Measurements from ENCODE around the gene HEXD.
"Not testable (repeated sequence)": the region's sequence is repeated elsewhere in the genome, so short reads cannot be mapped to it uniquely, and the experiment has no call there.

HEXD gene

DNA sequence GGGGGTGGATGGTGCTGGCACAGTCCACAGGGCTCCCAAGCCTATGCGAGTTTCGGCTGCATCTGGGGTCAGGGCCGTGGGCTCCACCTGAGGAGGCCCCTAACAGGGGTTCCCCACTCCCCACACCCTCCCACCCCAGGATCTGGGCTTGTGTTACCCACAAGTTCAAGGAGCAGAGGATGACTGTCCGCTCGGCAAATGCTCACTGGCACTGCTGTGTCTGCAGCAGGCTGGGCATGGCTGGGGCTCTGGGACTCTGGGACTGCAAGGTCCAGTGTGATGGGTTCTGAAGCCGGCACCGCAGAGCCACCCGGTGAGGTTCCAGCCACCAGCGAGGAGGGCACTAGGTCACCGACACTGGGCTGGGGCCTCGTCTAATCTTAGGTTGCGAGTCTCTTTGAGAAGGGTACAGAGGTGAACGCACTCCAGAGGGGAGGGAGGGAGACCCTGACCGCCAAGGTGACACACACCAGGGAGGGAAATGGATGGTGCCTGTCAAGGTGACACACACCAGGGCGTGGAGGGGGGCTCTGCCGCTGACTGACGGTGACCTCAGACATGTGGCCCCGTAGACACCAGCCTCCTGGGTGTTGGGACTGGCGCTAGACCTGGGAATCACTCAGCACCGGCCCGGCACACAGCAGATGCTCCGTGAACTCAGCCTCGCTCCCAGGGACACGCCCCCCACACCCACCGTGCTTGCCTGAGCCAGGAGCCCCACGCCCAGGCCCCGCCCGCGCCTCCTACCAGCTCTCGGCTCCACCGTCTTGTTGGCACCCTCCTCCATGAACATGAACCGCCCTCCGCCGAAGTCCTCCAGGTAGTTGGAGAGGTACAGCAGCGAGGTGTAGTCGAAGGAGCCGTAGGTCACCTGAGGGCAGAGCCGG, 20.5 kb upstream of the HEXD start:
- DNase-seq = no peak

DNA sequence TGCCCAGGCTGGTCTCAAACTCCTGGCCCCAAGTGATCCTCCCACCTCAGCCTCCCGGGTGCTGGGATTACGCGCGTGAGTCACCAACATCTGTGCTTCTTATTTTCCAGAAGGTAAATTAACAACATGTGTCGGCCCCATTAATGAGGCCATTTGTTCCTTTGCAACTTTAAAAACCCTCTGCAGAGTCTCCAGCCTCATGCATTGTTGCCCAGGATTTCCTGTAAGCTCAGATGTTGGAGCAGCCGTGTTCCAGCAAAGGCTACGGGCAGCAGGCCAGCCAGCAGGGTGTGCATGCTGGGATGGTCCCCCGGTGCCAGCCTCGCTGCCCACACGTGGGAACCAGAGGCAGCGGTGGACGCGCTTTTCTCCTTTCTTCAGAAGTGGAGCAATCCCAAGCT, 19.1 kb upstream of the HEXD start:
- no peak for DNase-seq

DNA sequence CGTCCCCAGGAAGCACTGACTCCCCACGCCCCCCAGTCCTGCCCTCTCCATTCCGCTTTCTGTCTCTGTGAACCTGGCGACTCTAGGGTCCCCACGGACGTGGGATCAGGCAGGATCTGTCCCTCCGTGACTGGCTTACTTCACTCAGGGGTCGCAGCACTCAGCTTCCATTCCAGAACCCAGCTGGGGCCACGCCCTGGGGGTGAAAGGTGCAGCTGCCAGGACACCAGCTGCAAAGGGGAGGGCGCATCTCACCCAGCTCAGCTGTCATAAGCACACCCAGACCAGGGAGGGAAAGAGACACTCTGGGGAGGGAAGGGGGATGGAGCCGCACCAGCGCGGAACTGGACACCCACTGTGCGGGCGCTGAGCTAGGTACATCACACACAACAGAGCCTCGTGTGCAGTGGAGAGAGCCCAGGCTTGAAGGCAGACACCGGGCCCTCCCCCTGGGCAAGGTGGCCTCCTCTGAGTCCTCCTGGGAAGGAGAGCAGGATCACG, 18.5 kb upstream of the HEXD start:
- DNase-seq = no peak

DNA sequence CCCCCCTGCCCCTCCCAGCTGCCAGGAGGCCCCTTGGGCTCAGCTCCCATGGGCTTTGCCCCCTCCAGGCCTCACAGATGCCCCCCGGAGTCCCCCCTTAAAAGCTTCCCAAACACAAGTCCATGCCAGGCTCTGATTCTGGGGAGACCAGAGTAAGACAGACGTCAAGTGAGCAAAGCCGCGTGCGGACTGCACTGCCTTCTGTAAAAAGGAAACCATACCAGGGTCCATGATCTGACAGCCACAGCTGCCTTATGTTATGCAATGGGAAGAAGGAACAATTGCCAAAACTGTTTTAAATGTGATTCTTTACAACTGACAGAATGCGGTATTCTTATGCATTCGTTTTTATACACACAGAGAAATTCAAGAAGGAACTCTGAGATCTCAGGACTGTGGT, 17.9 kb upstream of the HEXD start:
- no peak for DNase-seq

DNA sequence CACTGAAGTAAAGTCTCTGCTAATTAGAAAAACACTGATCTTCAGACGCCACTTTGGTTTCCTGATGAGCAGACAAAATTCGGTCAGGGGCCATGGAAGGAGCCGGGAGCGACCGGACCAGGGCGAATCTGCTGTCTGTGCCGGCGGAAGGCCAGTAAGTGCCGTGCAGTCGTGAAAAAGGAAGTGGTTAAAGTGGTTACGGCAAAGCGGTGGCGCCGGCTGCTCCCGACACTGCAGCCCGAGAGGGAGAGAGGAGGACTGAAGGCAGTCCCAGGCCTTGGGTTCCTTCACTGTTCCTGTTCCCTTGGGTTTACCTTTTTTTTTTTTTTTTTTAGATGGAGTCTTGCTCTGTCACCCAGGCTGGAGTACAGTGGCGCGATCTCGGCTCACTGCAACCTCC, 17.3 kb upstream of the HEXD start:
- peak; percentile 27 for DNase-seq

DNA sequence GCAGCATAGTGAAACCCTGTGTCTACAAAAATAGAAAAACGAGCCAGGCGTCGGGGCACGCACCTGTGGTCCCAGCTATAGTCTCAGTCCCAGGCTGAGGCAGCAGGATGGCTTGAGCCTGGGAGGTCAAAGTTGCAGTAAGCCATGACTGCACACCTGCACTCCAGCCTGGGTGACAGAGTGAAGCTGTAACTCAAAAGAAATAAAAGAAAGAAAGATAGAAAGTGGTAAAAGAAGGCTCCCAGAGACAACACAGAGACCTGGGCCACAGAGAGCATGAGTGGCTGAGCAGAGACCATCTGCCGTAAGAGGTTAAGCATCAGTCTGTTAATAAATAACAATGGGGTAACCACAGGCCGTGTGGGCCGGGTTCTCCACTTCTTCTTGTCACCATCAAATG, 15.3 kb upstream of the HEXD start:
- DNase-seq = no peak

DNA sequence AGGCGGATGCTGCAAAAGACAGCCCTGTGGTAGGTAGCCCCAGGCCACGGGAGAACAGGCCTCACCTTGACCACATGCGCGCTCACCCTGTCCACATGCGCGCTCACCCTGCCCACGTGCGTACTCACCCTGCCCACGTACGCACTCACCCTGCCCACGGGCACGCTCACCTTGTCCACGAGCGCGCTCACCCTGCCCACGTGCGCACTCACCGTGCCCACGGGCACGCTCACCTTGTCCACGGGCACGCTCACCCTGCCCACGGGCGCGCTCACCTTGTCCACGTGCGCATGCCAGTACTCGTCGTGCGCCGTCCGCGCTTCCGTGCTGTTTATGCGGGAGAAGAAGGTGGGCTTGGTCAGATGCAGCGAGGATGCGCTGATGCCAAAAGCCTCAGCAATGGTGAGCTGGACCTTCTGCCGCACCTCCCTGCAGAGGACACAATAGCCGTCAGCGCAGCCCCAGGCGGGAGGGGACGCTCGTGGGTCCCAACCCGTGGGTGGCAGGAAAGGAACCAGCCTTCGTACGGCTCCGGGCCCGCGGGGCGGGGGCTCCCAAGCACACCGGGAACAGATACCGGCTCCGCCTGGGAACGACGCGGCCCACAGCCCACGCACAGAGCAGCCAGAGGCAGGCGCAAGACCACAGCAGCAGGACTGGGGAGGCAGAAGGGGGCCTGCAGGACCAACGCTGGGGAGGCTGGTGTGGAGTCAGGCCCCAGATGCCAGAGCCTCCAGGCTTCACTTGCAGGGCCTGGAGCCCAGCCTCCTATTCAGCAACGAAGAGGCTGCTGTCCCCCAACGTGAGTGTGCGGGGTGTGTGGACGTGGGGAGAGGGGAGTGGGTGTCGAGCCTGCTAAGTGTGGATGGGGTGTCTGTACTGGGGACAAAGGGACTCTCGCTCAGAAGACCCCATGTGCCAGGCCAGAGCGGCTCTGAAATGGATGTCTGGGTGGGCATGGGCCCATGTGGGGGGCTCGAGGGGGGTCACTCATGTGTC, 14.2 kb upstream of the HEXD start:
- no peak for DNase-seq

DNA sequence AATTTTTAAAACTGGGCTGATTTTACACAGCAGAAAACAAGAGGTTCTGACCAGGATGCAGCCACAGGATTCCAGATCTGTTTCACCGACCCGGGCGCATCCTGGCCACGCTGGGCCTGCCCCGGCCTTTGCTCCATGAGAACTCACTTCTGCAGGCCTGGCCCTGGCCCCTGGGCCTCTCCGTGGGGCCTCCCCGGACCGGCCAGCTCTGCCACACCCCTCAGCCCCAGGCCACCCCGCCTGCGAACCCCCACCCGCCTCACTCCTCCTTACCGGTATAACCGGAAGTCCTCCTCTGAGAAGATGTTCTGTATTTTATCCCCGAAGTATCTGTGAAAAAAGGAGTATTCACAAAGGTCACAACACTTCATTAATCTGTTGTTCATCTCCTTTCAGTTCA, 13.1 kb upstream of the HEXD start:
- no peak for DNase-seq

DNA sequence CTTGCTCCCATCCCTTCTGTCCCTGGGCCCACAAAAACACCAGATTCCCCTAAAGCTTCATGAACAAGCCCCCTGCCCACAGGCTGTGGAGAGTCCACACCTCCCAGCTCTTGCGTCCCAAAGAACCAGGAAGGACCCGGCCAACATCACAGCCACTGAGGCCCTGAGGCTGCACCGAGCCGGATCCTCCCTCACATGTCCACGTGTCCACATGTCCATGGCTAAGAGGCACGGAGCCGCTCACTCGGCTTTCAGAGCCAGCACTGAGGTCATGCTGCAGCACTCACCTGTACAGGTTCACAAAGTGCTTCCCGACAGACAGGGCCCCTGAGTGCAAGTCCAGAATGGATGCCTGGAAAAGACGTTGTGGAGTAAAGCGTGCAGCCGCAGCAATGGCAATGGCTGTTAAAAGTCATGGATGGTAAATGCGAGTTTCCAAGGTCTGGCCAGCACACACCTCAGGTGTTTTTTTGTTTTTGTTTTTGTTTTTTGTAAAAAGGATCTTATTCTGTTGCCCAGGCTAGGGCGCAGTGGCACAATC, 11.9 kb upstream of the HEXD start:
- no peak for DNase-seq

DNA sequence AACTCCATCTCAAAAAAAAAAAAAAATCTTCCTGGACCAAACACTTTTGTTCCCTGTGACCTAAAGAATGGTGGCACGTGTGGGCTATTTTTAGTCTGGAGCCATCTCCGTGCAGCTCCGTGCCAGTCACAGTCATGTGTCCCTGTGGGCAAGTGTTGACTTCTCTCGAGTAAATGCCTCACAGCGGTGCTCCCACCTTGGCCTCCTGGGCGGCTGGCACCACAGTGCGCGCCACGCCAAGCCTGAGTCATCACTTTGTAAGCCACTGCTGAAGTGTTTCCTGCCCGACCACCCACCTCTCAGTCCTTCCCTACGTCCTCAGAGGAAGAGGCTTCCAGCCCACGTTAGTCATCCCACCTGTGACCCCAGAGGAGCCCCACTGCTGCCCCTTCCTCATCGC, 10.9 kb upstream of the HEXD start:
- no peak for DNase-seq

DNA sequence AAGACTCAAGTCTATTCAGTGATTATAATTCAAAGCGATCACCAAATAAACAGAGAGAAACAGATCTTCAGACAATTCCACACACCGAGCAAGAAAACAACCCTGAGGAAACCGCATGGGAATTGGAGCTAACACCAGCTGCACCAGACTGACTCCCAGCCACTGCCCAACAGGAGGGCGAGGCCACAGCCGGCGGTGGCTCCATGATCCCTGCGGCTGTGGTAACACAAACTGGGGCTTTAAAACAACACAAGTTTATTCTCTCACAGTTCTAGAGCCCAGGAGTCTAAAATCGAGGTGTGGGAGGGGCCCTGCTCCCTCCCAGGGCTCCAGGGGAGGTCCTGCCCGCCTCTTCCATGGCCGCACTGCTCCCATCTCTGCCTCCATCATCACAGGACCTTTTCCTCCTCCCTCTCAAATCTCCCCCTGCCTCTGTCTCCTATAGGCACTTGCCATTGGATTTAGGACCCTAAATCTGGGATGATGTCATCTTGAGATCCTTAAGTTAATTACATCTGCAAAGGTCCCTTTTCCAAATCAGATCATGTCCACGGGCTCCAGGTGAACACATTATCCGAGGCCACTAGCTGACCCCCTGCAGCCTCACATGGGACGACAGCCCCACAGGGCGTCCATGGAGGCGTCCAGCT, 9.7 kb upstream of the HEXD start:
- DNase-seq = no peak

DNA sequence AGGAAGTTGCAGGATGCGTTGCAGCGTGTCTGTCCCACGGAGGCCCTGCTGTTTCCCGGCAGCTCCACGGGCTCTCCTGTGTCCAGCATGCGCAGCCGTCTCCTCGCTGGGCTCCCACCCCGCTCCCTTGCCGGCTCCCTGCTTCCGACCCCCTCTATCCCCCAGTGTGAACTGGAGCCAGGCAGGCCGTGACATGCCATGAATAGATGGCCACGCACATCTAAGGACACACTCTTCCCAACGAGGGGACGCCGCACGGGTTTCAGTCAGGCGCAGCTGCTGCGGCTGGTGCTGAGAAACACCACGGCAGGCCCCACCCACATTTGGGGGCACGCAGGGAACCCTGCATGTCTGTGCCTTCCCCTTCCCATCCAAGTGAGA, 9.2 kb upstream of the HEXD start:
- DNase-seq = no peak

DNA sequence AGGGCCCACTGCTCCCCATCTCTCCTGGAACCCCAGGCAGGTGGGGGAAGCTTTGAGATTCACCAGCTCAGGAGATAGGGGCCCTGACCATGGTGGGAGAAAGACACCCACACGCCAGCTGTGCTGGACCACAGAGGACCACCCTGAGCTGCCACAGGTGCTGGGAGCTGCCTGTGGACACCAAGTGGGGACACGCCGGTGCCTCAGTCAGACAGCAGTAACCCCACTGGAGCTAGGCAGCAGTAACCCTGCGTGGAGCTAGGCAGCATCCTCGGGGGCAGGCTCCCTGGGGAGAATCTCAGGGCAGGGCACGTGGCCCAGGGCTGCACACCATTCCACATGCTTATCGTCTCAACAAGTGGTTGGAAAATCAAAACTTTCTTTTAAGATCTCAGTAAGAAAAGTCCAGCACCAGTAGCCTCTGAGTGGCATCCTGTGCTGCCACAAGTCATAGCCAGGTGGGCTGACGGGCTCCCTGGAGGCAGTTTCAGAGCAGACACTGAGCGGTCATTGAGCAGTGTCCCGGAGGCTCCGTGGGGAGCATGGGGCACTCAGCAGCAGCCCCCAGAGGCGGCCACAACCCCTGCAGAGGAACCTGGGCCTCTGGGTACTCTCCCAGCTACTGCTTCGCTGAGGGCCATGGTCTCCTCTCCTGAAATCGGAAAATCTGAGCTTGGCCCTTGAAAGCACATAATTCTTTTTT, 8.0 kb upstream of the HEXD start:
- no peak for DNase-seq

DNA sequence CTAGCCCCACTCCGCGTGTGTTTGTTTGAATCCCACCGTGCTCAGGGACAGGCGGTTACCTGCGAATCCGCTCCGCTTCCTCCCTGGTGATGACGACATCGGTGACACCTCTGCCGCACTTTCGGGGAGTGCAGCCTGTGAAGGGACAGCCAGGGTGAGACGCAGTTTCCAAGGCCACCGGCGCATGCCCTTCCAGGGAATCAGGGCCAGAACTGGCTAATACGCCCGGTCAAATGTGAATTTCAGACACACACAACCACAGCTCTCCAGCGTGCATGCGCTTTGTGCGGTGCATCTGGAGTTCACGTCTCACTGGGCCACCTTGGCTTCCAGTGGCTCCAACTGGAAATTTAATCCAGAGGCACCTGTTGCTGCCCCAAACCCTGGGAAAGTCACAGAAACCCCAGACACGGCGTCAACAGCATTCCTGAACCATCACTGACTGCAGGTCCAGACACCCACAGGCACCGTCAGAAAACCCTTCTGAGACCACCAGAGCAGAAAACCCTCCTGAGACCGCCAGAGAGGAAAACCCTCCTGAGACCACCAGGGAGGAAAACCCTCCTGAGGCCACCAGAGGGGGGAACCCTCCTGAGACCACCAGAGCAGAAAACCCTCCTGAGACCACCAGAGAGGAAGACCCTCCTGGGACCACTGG, 6.6 kb upstream of the HEXD start:
- DNase-seq = no peak

DNA sequence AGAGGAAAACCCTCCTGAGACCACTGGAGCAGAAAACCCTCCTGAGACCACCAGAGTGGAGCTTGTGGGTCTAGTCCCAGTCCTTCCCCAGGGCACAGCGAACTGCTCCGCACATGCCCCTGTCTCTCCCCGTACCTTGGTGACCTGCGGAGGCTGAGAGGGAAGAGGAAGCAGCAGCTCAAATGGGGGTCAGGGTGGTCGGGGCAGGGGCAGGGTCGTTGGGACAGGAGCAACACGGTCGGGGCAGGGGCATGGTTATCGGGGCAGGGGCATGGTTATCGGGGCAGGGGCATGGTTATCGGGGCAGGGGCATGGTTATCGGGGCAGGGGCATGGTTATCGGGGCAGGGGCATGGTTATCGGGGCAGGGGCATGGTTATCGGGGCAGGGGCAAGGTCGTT, 6.1 kb upstream of the HEXD start:
- DNase-seq = not testable (repeated sequence)

DNA sequence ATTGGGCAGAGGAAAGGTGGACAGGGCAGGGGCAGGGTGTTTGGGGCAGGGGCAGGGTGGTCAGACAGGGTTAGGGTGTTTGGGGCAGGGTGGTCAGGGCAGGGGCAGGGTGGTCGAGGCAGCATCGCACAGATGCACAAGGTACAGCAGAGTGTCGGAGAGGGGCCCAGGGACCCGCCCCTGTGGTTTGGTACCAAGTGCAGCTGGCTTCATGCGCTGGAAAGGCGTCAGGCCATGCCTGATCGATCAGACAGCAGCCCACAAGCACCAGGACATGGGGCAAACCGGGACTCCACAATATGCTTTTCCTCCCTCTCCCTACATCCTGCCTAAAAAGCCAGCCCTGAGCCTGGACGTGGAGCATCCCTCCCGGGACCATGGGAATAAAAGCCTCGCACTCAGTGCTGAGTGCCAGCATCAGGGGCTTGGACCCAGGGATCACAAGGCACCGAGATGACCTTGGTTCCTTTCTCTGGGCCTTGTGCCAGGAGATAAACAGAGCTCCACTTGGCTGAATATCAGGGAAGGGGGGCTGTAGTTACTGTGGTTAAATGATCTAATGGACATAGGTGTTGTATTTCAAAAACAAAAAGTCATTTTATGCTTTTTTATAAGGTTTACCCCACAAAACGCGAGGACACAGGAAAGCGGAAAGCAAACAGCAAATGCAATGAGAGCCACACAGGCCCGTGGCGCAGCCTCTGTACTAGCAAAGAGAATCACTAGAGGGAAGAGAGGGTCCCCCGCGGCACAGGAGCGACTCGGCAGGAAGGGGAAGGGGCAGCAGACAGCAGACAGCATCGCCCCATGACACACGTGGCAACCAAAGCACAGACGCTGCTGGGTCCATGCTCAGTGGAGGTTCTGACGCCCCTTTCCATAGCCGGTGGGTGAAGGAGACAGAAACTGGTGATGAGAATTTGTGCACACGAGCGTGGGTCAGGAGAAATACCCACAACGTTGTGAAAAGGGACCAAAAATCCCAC, 5.3 kb upstream of the HEXD start:
- no peak for DNase-seq

DNA sequence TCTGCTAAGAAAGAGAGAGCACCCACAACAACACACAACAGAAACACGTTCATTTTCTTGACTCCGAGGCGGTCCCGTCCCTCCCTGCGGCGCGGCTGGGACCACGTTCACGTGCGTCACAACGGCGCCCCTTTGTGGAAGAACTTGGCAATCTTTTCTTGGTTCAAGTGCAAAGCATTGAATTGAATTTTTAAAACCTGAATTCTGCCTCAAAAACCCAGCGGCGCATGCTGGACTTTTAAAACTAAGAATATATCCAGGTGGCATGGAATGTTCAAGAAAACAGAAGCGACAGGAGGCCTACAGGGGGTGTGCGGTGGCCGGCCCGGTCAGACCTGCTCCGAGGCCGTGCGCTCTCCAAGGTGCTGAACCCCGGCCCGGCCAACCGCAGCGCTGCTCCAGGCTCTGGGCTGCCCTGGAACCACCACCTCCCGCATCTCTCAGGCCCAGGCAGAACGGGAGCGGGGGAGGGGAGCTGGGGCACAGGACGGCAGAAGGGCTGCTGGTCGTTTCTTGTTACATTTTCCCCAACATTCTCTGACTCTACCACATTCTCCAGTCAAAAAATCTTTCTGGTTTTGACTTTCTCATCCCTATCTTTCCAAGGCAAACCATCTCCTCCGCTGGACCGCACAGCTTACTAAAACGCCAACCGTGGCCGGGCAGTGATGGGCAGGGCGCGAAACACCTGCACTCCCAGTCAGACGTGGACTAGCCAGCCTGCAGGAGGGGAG, 3.4 kb upstream of the HEXD start:
- peak; percentile 63 for DNase-seq

DNA sequence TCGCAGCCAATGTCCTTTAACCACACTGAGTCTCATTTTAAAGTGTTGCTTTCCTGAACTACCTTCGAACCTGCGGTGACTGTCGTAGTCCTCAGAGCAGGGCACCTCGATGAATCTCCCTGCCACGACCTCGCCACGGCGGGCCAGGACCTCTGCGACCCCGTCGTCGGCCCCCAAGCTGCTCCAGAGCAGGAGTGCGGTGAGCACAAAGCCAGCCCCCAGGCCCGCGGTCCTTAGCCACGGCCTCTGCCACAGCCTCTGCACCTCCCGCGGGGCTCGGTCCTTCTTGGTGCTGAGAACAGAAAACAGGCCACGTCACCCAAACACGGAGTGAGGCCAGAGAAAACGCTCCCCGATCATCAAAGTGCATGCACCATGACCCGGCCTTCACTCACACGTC, 2.8 kb upstream of the HEXD start:
- no peak for DNase-seq

DNA sequence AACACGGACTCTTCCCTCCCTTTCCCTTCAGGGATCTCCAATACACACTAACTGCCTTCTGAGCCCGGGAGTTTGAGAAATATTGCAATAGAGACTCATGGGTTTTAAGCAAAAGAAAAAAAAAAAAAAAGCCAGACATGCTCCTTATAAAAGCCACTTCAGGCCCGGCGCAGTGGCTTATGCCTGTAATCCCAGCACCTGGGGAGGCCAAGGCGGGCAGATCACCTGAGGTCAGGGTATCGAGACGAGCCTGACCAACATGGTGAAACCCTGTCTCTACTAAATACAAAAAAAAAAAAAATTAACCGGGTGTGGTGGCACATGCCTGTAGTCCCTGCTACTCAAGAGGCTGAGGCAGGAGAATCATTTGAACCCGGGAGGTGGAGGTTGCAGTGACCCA, 2.4 kb upstream of the HEXD start:
- DNase-seq = no peak

DNA sequence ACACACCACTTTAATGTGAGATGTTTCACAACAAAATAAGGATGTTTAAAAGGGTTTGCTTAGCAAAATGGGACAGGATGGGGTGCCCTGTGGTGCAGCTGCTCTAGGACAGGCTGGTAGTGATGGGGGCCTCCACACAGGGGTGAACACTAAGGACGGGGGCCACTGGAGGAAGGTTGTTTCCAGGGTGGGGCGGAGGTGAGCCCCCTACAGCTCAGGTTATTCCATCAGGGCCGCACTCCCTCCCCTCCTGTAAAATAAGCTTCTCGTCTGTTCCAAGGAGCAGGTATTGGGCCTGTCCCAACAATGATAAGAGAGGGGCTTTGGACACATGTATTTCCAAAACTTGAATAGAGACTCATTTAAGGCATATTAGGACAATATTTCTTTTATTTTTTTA, 1.9 kb upstream of the HEXD start:
- DNase-seq = no peak
